Measurements from ENCODE around the gene DMC1.
"Not testable (repeated sequence)": the region's sequence is repeated elsewhere in the genome, so short reads cannot be mapped to it uniquely, and the experiment has no call there.

The DMC1 gene

GRCh38 chr22:38497869-38498268 lies 72.1 kb downstream of the DMC1 start:
- no peak for DNase-seq

GRCh38 chr22:38494939-38495338 lies 75.0 kb downstream of the DMC1 start:
- DNase-seq = no peak

- DNase-seq = no peak
These were observed 75.5 kb downstream of the DMC1 start for GRCh38 chr22:38494498-38494897.

GRCh38 chr22:38491707-38492348 lies 78.2 kb downstream of the DMC1 start:
- DNase-seq = no peak

- DNase-seq = no peak
These were observed 79.1 kb downstream of the DMC1 start for GRCh38 chr22:38490915-38491314.

- no peak for DNase-seq
These were observed 79.5 kb downstream of the DMC1 start for GRCh38 chr22:38490475-38490874.

- no peak for DNase-seq
These were observed 80.3 kb downstream of the DMC1 start for GRCh38 chr22:38489561-38490145.

GRCh38 chr22:38489142-38489541 lies 80.8 kb downstream of the DMC1 start:
- DNase-seq = no peak

- no peak for DNase-seq
These were observed 82.0 kb downstream of the DMC1 start for GRCh38 chr22:38487946-38488345.

GRCh38 chr22:38485783-38486182 lies 84.2 kb downstream of the DMC1 start:
- no peak for DNase-seq

GRCh38 chr22:38484244-38484643 lies 85.7 kb downstream of the DMC1 start:
- no peak for DNase-seq

GRCh38 chr22:38482662-38483308 lies 87.2 kb downstream of the DMC1 start:
- DNase-seq = no peak

- no peak for DNase-seq
These were observed 88.1 kb downstream of the DMC1 start for GRCh38 chr22:38481871-38482332.

- no peak for DNase-seq
These were observed 88.7 kb downstream of the DMC1 start for GRCh38 chr22:38481162-38481870.

- DNase-seq = no peak
These were observed 90.7 kb downstream of the DMC1 start for GRCh38 chr22:38479096-38479837.

- no peak for DNase-seq
These were observed 92.4 kb downstream of the DMC1 start for GRCh38 chr22:38477585-38477984.

- no peak for DNase-seq
These were observed 95.9 kb downstream of the DMC1 start for GRCh38 chr22:38474003-38474607.

- DNase-seq = no peak
These were observed 98.7 kb downstream of the DMC1 start for GRCh38 chr22:38471237-38471636.

- not testable (repeated sequence) for DNase-seq
These were observed 99.8 kb downstream of the DMC1 start for GRCh38 chr22:38470179-38470578.

GRCh38 chr22:38469306-38469781 lies 100.6 kb downstream of the DMC1 start:
- no peak for DNase-seq
